Trophoblast cell (in vitro differentiated cells and primary cell): ENCODE results near the gene TMEM270.

Source experiments
- DNase-seq, 2 donors: peaks; one replicate each; pipeline ENCODE4 v3.0.0-alpha.2; 2016
- H2AFZ ChIP-seq: 2 replicates; pipeline ENCODE4 v1.6.1; 2013; ENCODE audit warnings: low read length, moderate library complexity, mild to moderate bottlenecking; ENCODE audit not compliant: insufficient read depth, poor library complexity
- H2AK5ac ChIP-seq: 2 replicates; pipeline ENCODE4 v1.6.1; 2013; ENCODE audit warnings: mild to moderate bottlenecking, low read length
- H2BK120ac ChIP-seq: 2 replicates; pipeline ENCODE4 v1.6.1; 2013; ENCODE audit warnings: low read length, mild to moderate bottlenecking, moderate library complexity; ENCODE audit not compliant: insufficient read depth, poor library complexity
- H2BK12ac ChIP-seq: 2 replicates; pipeline ENCODE4 v1.6.1; 2013; ENCODE audit warnings: mild to moderate bottlenecking, low read length, moderate library complexity
- H2BK5ac ChIP-seq: 2 replicates; pipeline ENCODE4 v1.6.1; 2013; ENCODE audit warnings: low read length, low read depth, moderate library complexity, mild to moderate bottlenecking; ENCODE audit not compliant: poor library complexity
- H3K14ac ChIP-seq: 2 replicates; pipeline ENCODE4 v1.6.1; 2013; ENCODE audit warnings: mild to moderate bottlenecking, low read length
- H3K18ac ChIP-seq: 2 replicates; pipeline ENCODE4 v1.6.1; 2013; ENCODE audit warnings: mild to moderate bottlenecking, low read length
- H3K23ac ChIP-seq: 2 replicates; pipeline ENCODE4 v1.6.1; 2013; ENCODE audit warnings: low read length
- H3K27ac ChIP-seq: 2 replicates; pipeline ENCODE4 v1.5.1; 2013; ENCODE audit warnings: low read depth, mild to moderate bottlenecking, inconsistent platforms, low read length, moderate library complexity
- H3K27me3 ChIP-seq: 2 replicates; pipeline ENCODE4 v1.6.1; 2013; ENCODE audit warnings: inconsistent platforms, mild to moderate bottlenecking, low read length, moderate library complexity; ENCODE audit not compliant: insufficient read depth
- H3K36me3 ChIP-seq, 2 experiments: 1 replicate in 1 of 2; 2 replicates in 1 of 2; pipeline ENCODE4 v1.6.1; 2013; ENCODE audit warnings: low read length in 2 of 2, mild to moderate bottlenecking in 2 of 2, moderate library complexity in 1 of 2; ENCODE audit not compliant: insufficient read depth in 2 of 2, control insufficient read depth in 1 of 2
- H3K4ac ChIP-seq: 2 replicates; pipeline ENCODE4 v1.6.1; 2013; ENCODE audit warnings: low read depth, mild to moderate bottlenecking, low read length, moderate library complexity
- H3K4me1 ChIP-seq, 2 experiments: 1 replicate in 1 of 2; 2 replicates in 1 of 2; pipeline ENCODE4 v1.6.1; 2013; ENCODE audit warnings: low read length in 2 of 2, mild to moderate bottlenecking in 2 of 2, moderate library complexity in 1 of 2; ENCODE audit not compliant: insufficient read depth in 2 of 2, control insufficient read depth in 1 of 2
- H3K4me2 ChIP-seq: 2 replicates; pipeline ENCODE4 v1.6.1; 2013; ENCODE audit warnings: inconsistent platforms, mild to moderate bottlenecking, low read length, moderate library complexity
- H3K4me3 ChIP-seq: 2 replicates; pipeline ENCODE4 v1.5.1; 2013; ENCODE audit warnings: mild to moderate bottlenecking, low read depth, low read length, inconsistent platforms
- H3K79me1 ChIP-seq: one replicate; pipeline ENCODE4 v1.6.1; 2013; ENCODE audit warnings: low read length
- H3K79me2 ChIP-seq: 2 replicates; pipeline ENCODE4 v1.6.1; 2013; ENCODE audit warnings: low read length, mild to moderate bottlenecking; ENCODE audit not compliant: control insufficient read depth, insufficient read depth, poor library complexity
- H3K9ac ChIP-seq: 2 replicates; pipeline ENCODE4 v1.6.1; 2013; ENCODE audit warnings: mild to moderate bottlenecking, low read length
- H3K9me3 ChIP-seq: 2 replicates; pipeline ENCODE4 v1.6.1; 2013; ENCODE audit warnings: low read depth, mild to moderate bottlenecking, control low read depth, inconsistent platforms, low read length; ENCODE audit not compliant: insufficient read depth
- H4K12ac ChIP-seq: 2 replicates; pipeline ENCODE4 v1.6.1; 2013; ENCODE audit warnings: low read depth, mild to moderate bottlenecking, low read length, moderate library complexity
- H4K8ac ChIP-seq: 2 replicates; pipeline ENCODE4 v1.6.1; 2013; ENCODE audit warnings: low read depth, mild to moderate bottlenecking, low read length, moderate library complexity
- H4K91ac ChIP-seq: one replicate; pipeline ENCODE4 v1.6.1; 2013; ENCODE audit warnings: low read depth, mild to moderate bottlenecking, low read length, moderate library complexity
- WGBS: extraction: QIAGEN DNeasy Blood & Tissue Kit; methylation state at CpG from one replicate; pipeline ENCODE4 v1.1.7; 2013; ENCODE audit warnings: missing lambda C conversion rate; ENCODE audit not compliant: insufficient read length, insufficient coverage; ENCODE audit errors: extremely low coverage; 5-methylcytosine and 5-hydroxymethylcytosine counted together

Gene TMEM270

DNA sequence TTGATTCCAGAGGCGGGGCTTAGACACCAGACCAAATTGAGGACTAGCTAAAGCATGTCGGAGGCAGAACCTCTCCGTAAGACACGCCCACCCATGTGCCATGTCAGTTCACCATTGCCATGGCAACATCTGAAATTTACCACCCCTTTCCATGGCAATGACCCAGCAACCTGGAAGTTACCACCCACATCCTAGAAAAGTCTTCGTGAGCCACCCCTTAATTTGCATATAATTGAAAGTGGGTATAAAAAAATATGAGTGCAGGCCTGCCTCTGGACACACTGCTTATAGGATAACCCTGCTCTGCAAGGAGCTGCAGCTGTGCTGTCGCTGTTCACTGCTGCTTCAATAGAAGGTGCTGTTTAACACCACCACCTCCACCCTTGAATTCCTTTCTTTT, 28.0 kb downstream of the TMEM270 start:
- no peak overlapping the region for H4K12ac ChIP-seq
- no peak overlapping the region for H3K14ac ChIP-seq
- no peak overlapping the region for H3K18ac ChIP-seq
- H3K9me3 ChIP-seq: no peaks in the 10 kb centered on the region
- H3K4me2 ChIP-seq: no peak overlapping the region
- WGBS: no CpG with 5 or more reads among the region's 6 CpGs
- no peak overlapping the region for H4K8ac ChIP-seq
- no peak overlapping the region for H2BK5ac ChIP-seq
- H2AK5ac ChIP-seq: no peak overlapping the region
- peaks cover 6% of the 10 kb centered on the region for H3K79me1 ChIP-seq
- no peak overlapping the region for H2BK120ac ChIP-seq
- DNase-seq: no peak
- no peaks in the 10 kb centered on the region for H3K79me2 ChIP-seq
- H3K4me1 ChIP-seq: peaks cover 14 to 15% of the 10 kb centered on the region in 2 experiments
- H2BK12ac ChIP-seq: no peak overlapping the region
- H2AFZ ChIP-seq: no peak overlapping the region
- no peak overlapping the region for H3K4ac ChIP-seq
- no peaks in the 10 kb centered on the region for H3K27me3 ChIP-seq
- no peak overlapping the region for H3K23ac ChIP-seq
- H4K91ac ChIP-seq: no peak overlapping the region
- H3K36me3 ChIP-seq: no peaks in the 10 kb centered on the region
- no peak overlapping the region for H3K27ac ChIP-seq
- H3K9ac ChIP-seq: no peak overlapping the region
- H3K4me3 ChIP-seq: no peak overlapping the region

DNA sequence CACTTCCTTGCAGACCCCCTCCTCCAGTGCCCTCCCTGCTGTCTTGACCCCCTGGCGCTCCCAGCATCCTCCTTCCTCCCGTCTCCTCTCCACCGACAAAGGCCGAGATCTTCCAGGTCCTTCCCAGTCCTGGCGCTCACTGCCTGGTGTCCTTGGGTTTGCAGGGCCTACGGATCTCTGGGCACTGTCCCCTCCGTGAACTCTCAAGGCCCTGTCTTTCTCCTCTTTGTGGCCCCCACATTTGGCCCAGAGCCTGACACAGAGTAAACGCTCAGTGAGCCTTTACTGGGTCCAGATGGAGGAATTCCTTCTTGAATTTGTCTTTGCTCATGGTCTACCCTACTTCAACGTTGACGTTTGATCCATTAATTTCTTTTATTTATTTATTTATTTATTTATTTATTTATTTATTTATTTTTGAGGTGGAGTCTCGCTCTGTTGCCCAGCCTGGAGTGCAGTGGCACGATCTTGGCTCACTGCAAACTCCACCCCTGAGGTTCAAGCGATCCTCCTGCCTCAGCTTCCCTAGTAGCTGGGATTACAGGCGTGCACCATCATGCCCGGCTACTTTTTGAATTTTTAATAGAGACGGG, 29.7 kb downstream of the TMEM270 start:
- peaks cover 21 to 28% of the 10 kb centered on the region in 2 experiments for H3K4me1 ChIP-seq

DNA sequence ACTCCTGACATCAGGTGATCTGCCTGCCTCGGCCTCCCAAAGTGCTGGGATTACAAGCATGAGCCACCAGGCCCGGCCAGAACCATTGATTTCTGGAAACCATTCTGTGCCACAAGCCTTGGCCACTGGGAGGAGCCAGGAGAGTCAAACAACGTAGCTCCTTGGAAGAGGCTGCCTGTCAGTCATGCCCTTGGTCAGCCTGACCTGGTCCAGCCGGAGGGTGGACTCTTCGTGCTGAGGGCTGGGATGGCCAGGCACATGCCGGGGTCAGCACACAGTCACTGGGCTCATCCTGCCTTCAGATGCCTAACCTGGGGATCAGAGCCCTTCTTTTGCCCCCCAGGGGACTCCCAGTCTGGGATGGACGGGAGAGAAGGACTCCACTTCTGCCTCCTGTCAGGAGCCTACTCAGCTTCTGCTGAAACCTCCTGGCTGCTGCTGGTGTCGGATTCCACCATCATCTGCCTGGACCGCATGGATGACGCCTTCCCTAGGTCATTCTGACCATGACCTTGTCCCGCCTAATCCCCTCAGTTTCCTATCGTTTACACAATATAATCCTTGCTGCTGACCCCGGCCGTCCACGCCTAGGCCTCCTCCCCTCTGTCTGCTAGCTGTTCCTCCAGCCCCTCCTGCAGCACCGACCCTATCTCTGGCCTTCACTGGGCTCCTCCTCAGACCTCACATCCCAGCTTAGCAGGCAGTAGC, 30.4 kb downstream of the TMEM270 start:
- Histone ChIP-seq H3K18ac (no peak overlapping the region), H3K4ac (no peak overlapping the region), H2AK5ac (no peak overlapping the region), H4K8ac (no peak overlapping the region), H2BK5ac (no peak overlapping the region), H3K4me2 (no peak overlapping the region), H3K9me3 (no peaks in the 10 kb centered on the region), H3K9ac (no peak overlapping the region), H3K4me1 (peaks cover 17 to 26% of the 10 kb centered on the region in 2 experiments), H3K79me2 (no peaks in the 10 kb centered on the region), H4K12ac (no peak overlapping the region), H2BK12ac (no peak overlapping the region), H3K27me3 (no peaks in the 10 kb centered on the region), H4K91ac (no peak overlapping the region), H3K4me3 (no peak overlapping the region), H3K23ac (no peak overlapping the region), H2AFZ (no peak overlapping the region), H2BK120ac (no peak overlapping the region), H3K27ac (no peak overlapping the region), H3K36me3 (no peaks in the 10 kb centered on the region), H3K79me1 (peaks cover 6% of the 10 kb centered on the region), H3K14ac (no peak overlapping the region)
- no CpG with 5 or more reads among the region's 16 CpGs for WGBS
- DNase-seq: peak in 1 of 2 donors; percentile 28

More for the DNA sequence above, 29.7 kb downstream of the TMEM270 start:
- Histone ChIP-seq H3K4me2 (no peak overlapping the region), H3K27me3 (no peaks in the 10 kb centered on the region), H3K36me3 (no peaks in the 10 kb centered on the region), H3K4me3 (no peak overlapping the region), H2BK12ac (no peak overlapping the region), H4K8ac (no peak overlapping the region), H2AK5ac (no peak overlapping the region), H2AFZ (no peak overlapping the region), H3K9ac (no peak overlapping the region), H3K23ac (no peak overlapping the region), H4K91ac (no peak overlapping the region), H2BK5ac (no peak overlapping the region), H3K9me3 (no peaks in the 10 kb centered on the region), H3K4ac (no peak overlapping the region), H3K18ac (no peak overlapping the region), H3K27ac (no peak overlapping the region), H2BK120ac (no peak overlapping the region), H3K79me1 (peaks cover 6% of the 10 kb centered on the region), H3K79me2 (no peaks in the 10 kb centered on the region), H3K14ac (no peak overlapping the region), H4K12ac (no peak overlapping the region)
- no CpG with 5 or more reads among the region's 16 CpGs for WGBS
- DNase-seq: no peak

DNA sequence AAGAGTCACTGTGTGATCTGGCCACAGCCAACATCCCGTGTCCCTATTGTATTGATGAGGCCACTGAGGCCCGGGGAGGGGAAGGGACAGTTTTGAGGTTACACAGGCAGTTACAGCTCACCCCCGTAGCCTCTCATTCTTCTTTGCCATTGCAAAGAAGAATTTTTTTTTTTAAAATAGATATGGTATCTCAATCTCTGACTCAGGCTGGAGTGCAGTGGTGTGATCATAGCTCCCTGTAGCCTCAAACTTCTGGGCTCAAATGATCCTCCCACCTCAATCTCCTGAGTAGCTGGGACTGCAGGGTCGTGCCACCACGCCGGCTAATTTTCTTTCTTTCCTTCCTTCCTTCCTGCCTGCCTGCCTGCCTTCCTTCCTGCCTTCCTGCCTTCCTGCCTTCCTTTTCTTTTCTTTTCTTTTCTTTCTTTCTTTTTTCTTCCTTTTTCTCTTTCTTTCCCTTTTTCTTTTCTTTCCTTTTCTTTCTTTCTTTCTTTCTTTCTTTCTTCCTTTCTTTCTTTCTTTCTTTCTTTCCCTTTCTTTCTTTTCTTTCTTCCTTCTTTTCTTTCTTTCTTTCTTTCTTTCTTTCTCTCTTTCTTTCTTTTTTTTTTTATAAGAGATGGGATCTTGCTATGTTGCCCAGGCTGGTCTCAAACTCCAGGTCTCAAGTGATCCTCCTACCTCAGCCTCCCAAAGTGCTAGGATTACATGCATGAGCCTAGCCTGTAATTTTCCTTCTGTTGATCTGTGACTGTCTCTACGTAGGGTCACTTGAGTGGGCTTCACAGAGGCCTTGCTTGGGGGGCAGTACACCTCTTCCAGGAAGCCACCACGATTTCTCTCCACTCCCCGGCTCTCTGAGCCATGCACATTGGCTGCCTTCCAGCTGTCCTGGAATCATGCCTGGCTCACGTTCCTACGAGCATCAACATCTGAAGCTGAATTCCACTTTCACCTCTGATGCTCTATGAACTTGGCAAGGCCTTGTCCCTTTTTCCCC, 31.3 kb downstream of the TMEM270 start:
- H2BK12ac ChIP-seq: no peak overlapping the region
- no peaks in the 10 kb centered on the region for H3K36me3 ChIP-seq
- no peak overlapping the region for H3K4me2 ChIP-seq
- no peak overlapping the region for H2AFZ ChIP-seq
- H3K27ac ChIP-seq: no peak overlapping the region
- no peak overlapping the region for H2BK120ac ChIP-seq
- no peak overlapping the region for H4K91ac ChIP-seq
- peaks cover 9 to 19% of the 10 kb centered on the region in 2 experiments for H3K4me1 ChIP-seq
- WGBS: no CpG with 5 or more reads among the region's 11 CpGs
- H3K9me3 ChIP-seq: peaks cover 2% of the 10 kb centered on the region
- H3K79me2 ChIP-seq: no peaks in the 10 kb centered on the region
- no peak for DNase-seq
- H3K79me1 ChIP-seq: no peaks in the 10 kb centered on the region
- H3K27me3 ChIP-seq: no peaks in the 10 kb centered on the region
- H2AK5ac ChIP-seq: no peak overlapping the region
- H3K4ac ChIP-seq: no peak overlapping the region
- H4K12ac ChIP-seq: no peak overlapping the region
- no peak overlapping the region for H3K18ac ChIP-seq
- H4K8ac ChIP-seq: no peak overlapping the region
- no peak overlapping the region for H3K23ac ChIP-seq
- H3K9ac ChIP-seq: no peak overlapping the region
- H2BK5ac ChIP-seq: no peak overlapping the region
- H3K4me3 ChIP-seq: no peak overlapping the region
- H3K14ac ChIP-seq: no peak overlapping the region
